DMS53 treated with DMSO at 0.1 percent for 48 hours (cell line): ENCODE measurements around the gene CCR9.

Experiments used
- DNase-seq: peaks from one replicate; lab custom pipeline; 2025; ENCODE audit not compliant: unreplicated experiment; lab: John Stamatoyannopoulos, UW

The CCR9 gene

GRCh38 chr3:45936261-45936660, 49.9 kb downstream of the CCR9 start:
- DNase-seq: no peak

GRCh38 chr3:45937206-45938042, 51.1 kb downstream of the CCR9 start:
- no peak for DNase-seq

- DNase-seq: no peak
Observed at GRCh38 chr3:45938043-45938435, 51.7 kb downstream of the CCR9 start.

- peak; percentile 33 for DNase-seq
Observed at GRCh38 chr3:45938864-45939263, 52.5 kb downstream of the CCR9 start.

- no peak for DNase-seq
Observed at GRCh38 chr3:45939341-45939771, 53.0 kb downstream of the CCR9 start.

GRCh38 chr3:45940004-45940780, 53.8 kb downstream of the CCR9 start:
- no peak for DNase-seq

GRCh38 chr3:45940781-45941365, 54.5 kb downstream of the CCR9 start:
- no peak for DNase-seq

- DNase-seq: no peak
Observed at GRCh38 chr3:45942051-45942825, 55.9 kb downstream of the CCR9 start.

- no peak for DNase-seq
Observed at GRCh38 chr3:45943207-45943846, 57.0 kb downstream of the CCR9 start, which contains the start of gene CXCR6. Gene CXCR6, plus strand, starts transcription at chr3:45943464. Its CDS starts 3,018 bp downstream, at chr3:45946482.

- DNase-seq: no peak
Observed at GRCh38 chr3:45944830-45945620, 58.7 kb downstream of the CCR9 start.

- DNase-seq: no peak
Observed at GRCh38 chr3:45946307-45946706, 60.0 kb downstream of the CCR9 start.

GRCh38 chr3:45946875-45947274, 60.5 kb downstream of the CCR9 start:
- no peak for DNase-seq

- no peak for DNase-seq
Observed at GRCh38 chr3:45947361-45947760, 61.0 kb downstream of the CCR9 start.

- no peak for DNase-seq
Observed at GRCh38 chr3:45948311-45948781, 62.0 kb downstream of the CCR9 start.

GRCh38 chr3:45948881-45949280, 62.5 kb downstream of the CCR9 start:
- DNase-seq: no peak

GRCh38 chr3:45949432-45949831, 63.1 kb downstream of the CCR9 start:
- no peak for DNase-seq

- no peak for DNase-seq
Observed at GRCh38 chr3:45950131-45950530, 63.8 kb downstream of the CCR9 start.

- DNase-seq: no peak
Observed at GRCh38 chr3:45950686-45951600, 64.6 kb downstream of the CCR9 start.
